Activated naive CD4-positive, alpha-beta T cell treated with anti-CD3 and anti-CD28 coated beads, Interleukin-2, amount 10 ng/mL, durations not matched to agents 7 days and 5 days (primary cell): ENCODE measurements around the gene CMYA5.
A peak's percentile ranks its signal among the peaks of the same experiment; 100 is the strongest.
"Not testable (repeated sequence)": the region's sequence is repeated elsewhere in the genome, so short reads cannot be mapped to it uniquely, and the experiment has no call there.

Source experiments
- CTCF ChIA-PET: fragments of 350-600 bp; sonication (Branson Sonifier 250); formaldehyde crosslinking; loops from one replicate; lab custom pipeline; 2021; ENCODE audit warnings: antibody characterized with exemption; lab: Charles Lee
- DNase-seq: peaks from one replicate; pipeline ENCODE4 v3.0.0-alpha.2; 2020
- H3K27ac Mint-ChIP-seq: one replicate; pipeline ENCODE4 v1.8.0; 2021; ENCODE audit warnings: mild to moderate bottlenecking, moderate library complexity, mixed read lengths
- H3K27me3 Mint-ChIP-seq: one replicate; pipeline ENCODE4 v1.8.0; 2021; ENCODE audit warnings: mild to moderate bottlenecking, mixed read lengths
- H3K36me3 Mint-ChIP-seq: one replicate; pipeline ENCODE4 v1.8.0; 2021; ENCODE audit warnings: mixed read lengths
- H3K4me1 Mint-ChIP-seq: one replicate; pipeline ENCODE4 v1.8.0; 2021; ENCODE audit warnings: mixed read lengths
- H3K4me3 Mint-ChIP-seq: one replicate; pipeline ENCODE4 v1.8.0; 2021; ENCODE audit warnings: mild to moderate bottlenecking, moderate library complexity, mixed read lengths
- H3K9me3 Mint-ChIP-seq: one replicate; pipeline ENCODE4 v1.8.0; 2021; ENCODE audit warnings: mixed read lengths

The CMYA5 gene

DNA sequence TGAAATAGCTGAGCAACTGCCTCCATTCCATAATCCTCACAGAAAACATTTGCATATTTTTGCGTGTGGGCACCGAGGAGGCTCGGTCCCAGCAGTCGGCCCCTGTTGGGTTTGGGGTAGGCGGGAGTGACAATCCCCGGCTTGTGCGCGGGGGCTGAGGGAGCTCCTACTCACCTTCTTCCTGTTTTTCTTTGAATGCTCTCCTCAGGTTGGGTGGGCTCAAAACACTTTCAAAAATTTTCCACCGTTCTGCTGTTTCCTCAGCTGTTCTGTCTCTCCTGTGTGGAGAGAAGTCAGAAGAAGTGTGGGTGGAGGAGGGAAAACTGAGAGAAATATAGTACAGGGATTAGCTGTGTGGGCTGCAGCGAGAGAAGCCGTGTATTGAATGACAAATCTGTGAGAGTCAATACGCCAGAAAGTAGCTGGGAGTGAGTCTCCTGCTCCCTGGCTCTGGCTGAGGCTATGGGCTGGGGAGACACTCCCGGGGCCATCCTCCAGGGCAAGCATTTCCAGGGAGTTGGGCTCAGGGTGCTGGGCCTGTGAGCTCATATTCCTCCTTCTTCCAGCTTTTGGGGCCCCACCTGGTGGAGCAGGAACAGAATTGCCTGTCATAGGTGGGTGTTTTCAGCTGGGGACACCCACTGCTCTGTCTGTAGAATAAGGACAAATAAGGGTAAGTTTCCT, 84.7 kb downstream of the CMYA5 start:
- CTCF ChIA-PET = interaction anchor here (1.1 to 1.6 kb wide), 6 partner anchors 67 to 309 kb away, joined by 3 to 5 read pairs (median 4); no protein-coding TSS in a partner anchor
- Mint-ChIP-seq H3K9me3 (peaks cover 5% of the 10 kb centered on the region), H3K27ac (no peak overlapping the region), H3K4me3 (no peak overlapping the region), H3K36me3 (no peaks in the 10 kb centered on the region), H3K27me3 (peaks cover 14% of the 10 kb centered on the region), H3K4me1 (no peaks in the 10 kb centered on the region)
- DNase-seq = no peak

DNA sequence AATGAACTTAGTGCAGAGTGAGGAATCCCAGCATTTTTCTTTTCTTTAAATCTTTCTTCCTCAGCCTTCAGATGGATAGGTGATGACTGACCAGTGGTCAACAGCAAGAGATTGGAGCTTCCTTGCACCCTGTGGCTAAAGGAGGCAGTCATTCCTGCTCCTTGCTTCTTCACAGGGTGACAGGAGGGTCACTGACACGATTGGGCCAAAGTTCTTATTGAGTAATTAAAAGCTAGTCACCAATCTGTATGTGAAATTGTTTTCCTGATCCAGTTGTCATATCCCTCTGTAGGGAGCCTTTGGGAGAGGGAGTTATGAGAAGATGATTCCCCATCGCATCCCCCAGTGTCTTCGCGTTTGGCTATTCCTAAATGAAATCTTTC, 85.2 kb downstream of the CMYA5 start:
- no peak overlapping the region for H3K4me3 Mint-ChIP-seq
- H3K9me3 Mint-ChIP-seq = peaks cover 5% of the 10 kb centered on the region
- H3K27ac Mint-ChIP-seq = no peak overlapping the region
- CTCF ChIA-PET = interaction anchor here (1.1 to 1.6 kb wide), 6 partner anchors 66 to 309 kb away, joined by 3 to 5 read pairs (median 4); no protein-coding TSS in a partner anchor
- H3K27me3 Mint-ChIP-seq = peaks cover 9% of the 10 kb centered on the region
- H3K4me1 Mint-ChIP-seq = no peaks in the 10 kb centered on the region
- no peaks in the 10 kb centered on the region for H3K36me3 Mint-ChIP-seq
- no peak for DNase-seq

DNA sequence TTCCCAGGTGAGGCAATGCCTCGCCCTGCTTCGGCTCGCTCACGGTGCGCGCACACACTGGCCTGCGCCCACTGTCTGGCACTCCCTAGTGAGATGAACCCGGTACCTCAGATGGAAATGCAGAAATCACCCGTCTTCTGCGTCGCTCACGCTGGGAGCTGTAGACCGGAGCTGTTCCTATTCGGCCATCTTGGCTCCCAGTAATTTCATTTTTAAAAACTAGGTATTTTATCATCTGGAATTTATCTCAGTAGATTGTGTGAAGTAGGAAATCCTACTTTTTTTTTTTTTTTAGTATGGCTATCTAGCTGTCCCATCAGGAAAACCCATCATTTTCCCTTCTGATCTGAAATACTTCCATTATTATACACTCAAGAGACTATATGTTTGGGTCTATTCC, 95.1 kb downstream of the CMYA5 start:
- DNase-seq, CTCF ChIA-PET, H3K9me3 Mint-ChIP-seq, H3K27ac Mint-ChIP-seq, H3K4me3 Mint-ChIP-seq, H3K36me3 Mint-ChIP-seq, H3K4me1 Mint-ChIP-seq: not testable (repeated sequence)
- peaks cover 11% of the 10 kb centered on the region for H3K27me3 Mint-ChIP-seq

DNA sequence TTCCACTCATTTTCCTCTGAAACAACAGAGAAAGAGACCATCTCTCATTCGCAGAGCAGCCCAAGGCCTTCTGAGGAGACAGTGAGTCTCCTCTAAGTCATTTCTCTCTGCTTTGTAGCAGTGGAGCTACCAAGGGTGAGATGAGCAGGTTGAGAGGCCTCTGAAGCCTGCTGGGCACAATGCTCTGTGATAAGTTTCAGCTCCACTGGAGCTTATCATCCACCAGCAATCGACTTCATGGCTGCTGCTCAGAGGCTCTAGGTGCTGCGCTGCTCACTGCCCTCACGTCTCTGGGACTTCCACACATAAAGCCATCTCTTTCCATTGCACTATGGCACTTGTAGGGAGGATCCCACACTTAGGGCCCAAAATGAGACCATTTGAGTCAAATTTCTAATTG, 96.3 kb downstream of the CMYA5 start:
- Mint-ChIP-seq H3K4me3 (no peak overlapping the region), H3K9me3 (no peaks in the 10 kb centered on the region), H3K27me3 (peaks cover 11% of the 10 kb centered on the region), H3K4me1 (no peaks in the 10 kb centered on the region), H3K27ac (no peak overlapping the region), H3K36me3 (no peaks in the 10 kb centered on the region)
- CTCF ChIA-PET = no interaction called here
- DNase-seq = no peak

DNA sequence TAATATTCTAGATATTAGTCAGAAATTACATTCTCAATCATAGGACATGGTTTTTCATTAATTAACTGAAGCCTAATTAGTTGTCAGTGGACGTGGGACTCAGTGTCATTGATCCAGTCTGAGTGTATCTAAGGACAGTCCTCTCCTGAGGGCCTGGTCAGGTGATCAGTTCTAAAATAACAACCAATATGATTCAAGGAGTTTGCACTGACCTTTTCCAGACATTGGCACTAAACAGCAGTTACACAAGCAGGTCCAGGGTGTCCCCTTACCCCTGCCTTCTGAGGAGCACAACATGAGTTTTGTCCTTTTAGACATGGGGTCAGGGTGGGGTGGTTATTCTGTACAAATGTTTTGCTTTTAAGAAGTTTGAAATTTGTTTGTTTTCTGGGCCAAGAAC, 97.8 kb downstream of the CMYA5 start:
- H3K27me3 Mint-ChIP-seq = peaks cover 16% of the 10 kb centered on the region
- no peaks in the 10 kb centered on the region for H3K36me3 Mint-ChIP-seq
- no peaks in the 10 kb centered on the region for H3K9me3 Mint-ChIP-seq
- CTCF ChIA-PET = no interaction called here
- no peak overlapping the region for H3K4me3 Mint-ChIP-seq
- H3K27ac Mint-ChIP-seq = no peak overlapping the region
- H3K4me1 Mint-ChIP-seq = no peaks in the 10 kb centered on the region
- DNase-seq = no peak

DNA sequence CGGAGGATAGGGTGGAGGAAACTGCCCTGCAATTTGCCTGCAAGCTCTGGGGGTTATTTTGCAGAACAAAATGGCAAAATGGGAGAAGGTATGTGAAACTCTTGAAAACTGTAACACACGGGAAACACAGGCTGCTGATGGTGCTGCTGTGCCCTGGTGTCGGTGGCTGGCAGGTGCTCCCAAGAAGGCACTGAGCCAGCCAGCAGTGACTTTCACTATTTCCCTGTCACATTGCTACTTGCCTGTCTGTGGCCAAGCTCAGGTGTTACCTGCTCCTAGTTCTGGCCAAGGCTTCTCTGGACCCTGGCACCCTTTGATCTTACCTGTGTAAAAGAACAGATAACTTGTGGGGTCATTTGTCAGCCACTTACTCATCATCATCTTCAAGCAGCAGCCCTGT, 102.2 kb downstream of the CMYA5 start:
- H3K27me3 Mint-ChIP-seq = peaks cover 11% of the 10 kb centered on the region
- DNase-seq = no peak
- H3K4me1 Mint-ChIP-seq = no peaks in the 10 kb centered on the region
- H3K27ac Mint-ChIP-seq = no peak overlapping the region
- CTCF ChIA-PET = no interaction called here
- H3K36me3 Mint-ChIP-seq = no peaks in the 10 kb centered on the region
- no peaks in the 10 kb centered on the region for H3K9me3 Mint-ChIP-seq
- no peak overlapping the region for H3K4me3 Mint-ChIP-seq

DNA sequence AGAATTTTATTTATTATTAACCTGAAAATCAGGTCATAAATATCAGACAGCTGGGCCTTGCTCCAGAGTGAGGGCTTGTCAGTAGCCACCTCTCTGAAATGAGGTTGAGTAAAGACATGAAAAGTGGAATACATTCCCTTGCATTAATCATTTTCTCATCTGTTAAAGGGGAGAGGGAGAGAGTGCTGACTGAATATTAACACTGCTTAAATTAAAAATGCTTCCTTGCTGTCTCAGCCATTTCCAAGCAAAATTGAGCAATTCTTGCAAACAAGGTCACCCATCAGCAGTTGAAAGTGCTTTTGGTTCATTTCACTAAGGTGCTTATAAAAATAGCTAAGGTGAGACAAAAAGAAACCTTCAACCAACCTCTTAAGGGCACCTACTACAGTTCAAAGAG, 102.8 kb downstream of the CMYA5 start:
- H3K27ac Mint-ChIP-seq = no peak overlapping the region
- no peak overlapping the region for H3K4me3 Mint-ChIP-seq
- CTCF ChIA-PET = interaction anchor here (0.5 kb wide), 1 partner anchor 537 kb away, joined by 3 read pairs; no protein-coding TSS in a partner anchor
- H3K4me1 Mint-ChIP-seq = no peaks in the 10 kb centered on the region
- DNase-seq = no peak
- peaks cover 11% of the 10 kb centered on the region for H3K27me3 Mint-ChIP-seq
- no peaks in the 10 kb centered on the region for H3K36me3 Mint-ChIP-seq
- no peaks in the 10 kb centered on the region for H3K9me3 Mint-ChIP-seq

DNA sequence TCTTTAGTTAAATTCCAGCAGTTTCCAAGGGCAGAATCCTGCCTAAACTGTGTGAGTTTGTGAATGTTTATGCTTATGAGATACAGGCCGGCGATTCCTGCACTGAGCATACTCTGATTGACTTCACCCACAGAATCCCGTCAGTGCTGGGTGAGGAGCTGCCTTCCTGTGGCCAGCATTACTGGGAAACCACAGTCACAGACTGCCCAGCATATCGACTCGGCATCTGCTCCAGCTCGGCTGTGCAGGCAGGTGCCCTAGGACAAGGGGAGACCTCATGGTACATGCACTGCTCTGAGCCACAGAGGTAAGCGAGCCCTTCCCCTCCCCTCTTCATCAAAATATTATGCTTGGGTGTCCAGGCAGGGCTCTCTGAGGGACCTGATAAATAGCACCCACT, 103.7 kb downstream of the CMYA5 start:
- Mint-ChIP-seq H3K9me3 (no peaks in the 10 kb centered on the region), H3K27me3 (peaks cover 8% of the 10 kb centered on the region), H3K36me3 (no peaks in the 10 kb centered on the region), H3K4me3 (no peak overlapping the region), H3K27ac (no peak overlapping the region), H3K4me1 (no peaks in the 10 kb centered on the region)
- CTCF ChIA-PET = no interaction called here
- no peak for DNase-seq

DNA sequence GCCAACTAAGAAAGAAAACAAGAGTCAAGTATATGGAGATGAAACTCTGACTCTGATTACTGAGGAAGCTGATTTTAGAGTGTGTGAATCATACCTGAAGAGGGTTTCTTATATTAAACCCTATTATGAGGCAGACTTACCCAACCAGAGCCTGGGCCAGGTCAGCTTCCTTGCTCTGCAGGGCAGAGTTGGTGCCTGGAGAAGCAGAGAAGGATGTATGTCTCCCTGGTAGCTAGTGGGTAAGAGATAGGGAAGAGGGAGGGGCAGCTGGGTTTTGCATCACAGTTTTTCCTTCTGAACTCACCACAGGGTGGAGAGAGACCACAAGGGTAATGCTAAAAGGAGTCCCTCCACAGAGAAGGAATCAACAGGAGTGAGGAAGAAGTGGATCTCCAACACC, 104.1 kb downstream of the CMYA5 start:
- H3K27ac Mint-ChIP-seq = no peak overlapping the region
- H3K4me3 Mint-ChIP-seq = no peak overlapping the region
- H3K27me3 Mint-ChIP-seq = peaks cover 12% of the 10 kb centered on the region
- CTCF ChIA-PET = no interaction called here
- no peak for DNase-seq
- H3K36me3 Mint-ChIP-seq = no peaks in the 10 kb centered on the region
- H3K9me3 Mint-ChIP-seq = no peaks in the 10 kb centered on the region
- no peaks in the 10 kb centered on the region for H3K4me1 Mint-ChIP-seq

DNA sequence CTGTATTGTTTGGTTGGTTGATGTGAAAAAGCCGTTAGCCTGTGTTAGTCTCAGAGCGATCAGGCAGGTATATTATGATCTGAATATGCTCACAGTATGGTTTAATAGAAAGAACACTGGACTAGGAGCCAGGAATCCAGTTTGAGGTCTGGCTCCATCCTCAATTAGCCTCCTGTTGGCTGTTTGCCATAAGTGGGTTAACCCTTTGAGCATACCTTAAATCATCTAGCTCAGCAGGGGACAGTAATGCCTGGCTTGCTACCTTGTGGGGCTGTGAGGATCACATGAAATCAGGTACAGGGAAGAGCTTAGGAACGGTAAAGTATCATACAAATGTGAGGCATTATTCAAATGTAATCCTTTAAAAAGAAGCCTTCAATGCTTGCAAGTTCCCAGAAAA, 104.7 kb downstream of the CMYA5 start:
- Mint-ChIP-seq H3K9me3 (no peaks in the 10 kb centered on the region), H3K4me3 (no peak overlapping the region), H3K4me1 (no peaks in the 10 kb centered on the region), H3K27ac (no peak overlapping the region), H3K36me3 (no peaks in the 10 kb centered on the region), H3K27me3 (peaks cover 12% of the 10 kb centered on the region)
- no peak for DNase-seq
- CTCF ChIA-PET = no interaction called here

DNA sequence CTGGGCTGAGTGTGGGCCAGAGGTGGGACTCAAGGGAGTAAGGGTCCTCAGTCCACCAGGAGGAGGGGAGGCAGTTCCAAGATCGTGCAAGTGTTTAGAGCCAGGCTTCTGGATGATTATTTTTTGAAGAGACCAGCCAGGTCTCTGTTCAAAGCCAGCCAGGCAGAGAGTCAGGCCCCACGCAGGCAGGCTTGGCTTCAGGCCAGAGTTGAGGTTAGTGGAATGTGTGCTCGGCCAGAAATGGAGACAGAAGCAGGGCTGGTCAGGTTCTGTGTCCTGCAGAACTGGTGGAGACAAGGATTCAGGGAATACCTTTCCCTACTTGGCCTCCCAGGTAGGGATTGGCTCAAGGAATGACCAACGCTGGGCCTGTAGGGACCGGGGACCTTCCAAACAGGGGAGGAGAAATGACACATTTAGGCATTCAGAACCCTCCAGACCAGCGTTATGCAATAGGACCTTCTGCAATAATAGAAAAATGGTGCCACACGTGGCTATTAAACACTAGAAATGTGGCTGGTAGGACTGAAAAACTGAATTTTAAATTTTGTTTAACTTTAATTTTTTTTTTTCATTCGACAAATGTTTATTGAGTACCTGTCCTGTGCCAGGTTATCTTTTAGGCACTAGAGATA, 106.2 kb downstream of the CMYA5 start:
- CTCF ChIA-PET = no interaction called here
- Mint-ChIP-seq H3K36me3 (no peaks in the 10 kb centered on the region), H3K4me1 (peaks cover 1% of the 10 kb centered on the region), H3K9me3 (no peaks in the 10 kb centered on the region), H3K4me3 (no peak overlapping the region), H3K27me3 (peaks cover 12% of the 10 kb centered on the region), H3K27ac (no peak overlapping the region)
- no peak for DNase-seq

DNA sequence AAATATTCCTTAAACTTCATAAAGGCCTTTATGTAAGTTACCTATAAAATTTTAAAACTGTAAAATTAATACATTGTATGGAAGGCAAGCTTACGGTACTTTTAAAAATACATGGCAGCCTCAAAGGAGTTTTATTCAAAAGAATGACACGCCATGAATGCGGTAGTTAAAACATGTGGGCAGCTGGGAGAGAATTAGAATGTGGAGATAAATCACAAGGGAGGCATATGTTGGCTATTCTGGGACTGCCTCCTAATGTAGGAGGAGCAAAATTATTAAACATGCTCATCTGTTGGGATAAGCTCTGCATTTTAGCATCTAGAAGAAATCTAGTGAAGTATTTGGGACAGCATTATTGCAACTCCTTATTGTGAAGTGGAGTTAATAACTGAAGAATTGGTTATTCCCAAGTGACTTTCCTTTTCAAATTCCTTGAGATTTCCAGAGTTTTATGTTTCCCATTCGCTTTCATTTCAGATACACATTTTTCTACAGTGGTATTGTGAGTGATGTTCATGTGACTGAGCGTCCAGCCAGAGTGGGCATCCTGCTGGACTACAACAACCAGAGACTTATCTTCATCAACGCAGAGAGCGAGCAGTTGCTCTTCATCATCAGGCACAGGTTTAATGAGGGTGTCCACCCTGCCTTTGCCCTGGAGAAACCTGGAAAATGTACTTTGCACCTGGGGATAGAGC, 109.4 kb downstream of the CMYA5 start:
- H3K27ac Mint-ChIP-seq = no peak overlapping the region
- CTCF ChIA-PET = no interaction called here
- H3K4me3 Mint-ChIP-seq = no peak overlapping the region
- no peaks in the 10 kb centered on the region for H3K36me3 Mint-ChIP-seq
- no peak for DNase-seq
- no peaks in the 10 kb centered on the region for H3K9me3 Mint-ChIP-seq
- H3K27me3 Mint-ChIP-seq = peaks cover 7% of the 10 kb centered on the region
- H3K4me1 Mint-ChIP-seq = peaks cover 24% of the 10 kb centered on the region

DNA sequence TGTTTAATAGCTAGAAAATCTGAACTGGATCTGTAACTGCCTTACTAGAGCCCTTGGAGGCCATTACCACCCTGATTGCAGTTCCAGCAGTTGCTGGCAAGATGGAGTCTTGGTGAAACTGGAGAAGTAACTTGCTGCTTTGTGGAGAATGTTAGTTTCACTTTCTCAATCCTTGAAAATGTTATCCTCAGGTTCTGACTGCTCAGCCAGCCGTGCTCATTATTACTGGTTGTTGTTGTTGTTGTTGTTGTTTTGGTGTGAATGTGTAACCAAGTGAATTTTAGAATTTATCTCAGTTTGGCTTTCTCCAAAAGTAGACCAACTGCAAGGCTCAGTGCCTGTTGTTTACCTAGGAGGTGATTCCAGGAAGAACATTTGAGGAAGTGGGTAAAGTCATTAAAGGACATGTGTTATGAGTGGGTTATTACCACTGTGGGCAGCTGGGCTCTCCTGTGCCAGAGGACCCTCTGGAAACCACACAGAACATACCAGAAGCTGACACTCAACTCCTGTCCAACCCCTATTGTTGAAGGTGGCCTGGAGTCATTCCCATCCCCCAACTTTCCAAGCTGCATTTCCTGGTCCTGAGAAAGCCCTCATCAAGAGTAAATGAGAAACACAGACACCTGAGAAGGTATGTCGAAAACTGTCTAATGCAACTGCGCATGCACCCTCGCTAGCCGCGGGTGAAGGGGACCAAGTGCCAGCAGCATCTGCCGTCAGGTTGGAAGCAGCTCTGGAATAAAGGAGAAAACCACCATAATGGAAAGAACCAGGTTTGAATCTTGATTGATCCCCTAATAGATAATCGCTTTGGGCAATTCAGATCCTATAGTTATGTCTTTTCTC, 111.6 kb downstream of the CMYA5 start:
- Mint-ChIP-seq H3K36me3 (no peaks in the 10 kb centered on the region), H3K27me3 (peaks cover 7% of the 10 kb centered on the region), H3K9me3 (no peaks in the 10 kb centered on the region), H3K4me3 (no peak overlapping the region), H3K27ac (peak overlapping the region; percentile 64), H3K4me1 (peaks cover 24% of the 10 kb centered on the region)
- peak; percentile 27 for DNase-seq
- CTCF ChIA-PET = interaction anchor here (1.1 kb wide), 1 partner anchor 57 kb away, joined by 3 read pairs; no protein-coding TSS in a partner anchor

DNA sequence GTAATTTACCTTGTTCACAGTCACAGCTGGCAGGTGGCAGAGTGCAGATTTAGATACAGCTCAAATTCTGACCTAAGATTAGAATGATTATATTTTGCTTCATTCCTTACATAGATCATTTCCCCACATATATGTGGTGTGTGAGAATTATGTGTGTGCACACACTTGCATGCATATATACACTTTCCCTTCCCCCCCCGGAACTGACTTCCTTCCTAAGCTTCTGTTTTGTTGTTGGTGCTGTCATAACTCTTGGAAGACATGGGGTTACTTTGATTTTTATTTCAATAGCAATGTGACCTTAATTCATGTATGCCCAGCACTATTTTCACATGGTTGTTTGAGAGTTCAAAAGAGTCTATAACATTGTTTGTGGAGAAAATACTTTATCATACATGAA, 112.8 kb downstream of the CMYA5 start:
- H3K4me1 Mint-ChIP-seq = peaks cover 24% of the 10 kb centered on the region
- no peak overlapping the region for H3K4me3 Mint-ChIP-seq
- no peak for DNase-seq
- H3K9me3 Mint-ChIP-seq = no peaks in the 10 kb centered on the region
- H3K36me3 Mint-ChIP-seq = no peaks in the 10 kb centered on the region
- no peak overlapping the region for H3K27ac Mint-ChIP-seq
- H3K27me3 Mint-ChIP-seq = peaks cover 7% of the 10 kb centered on the region
- CTCF ChIA-PET = interaction anchor here (1.9 kb wide), 1 partner anchor 13 kb away, joined by 4 read pairs; no protein-coding TSS in a partner anchor
